Skin epidermis (tissue), 12 donors: ENCODE results near the gene CDKN1C.

Experiments used
- H3K27ac ChIP-seq, 21 experiments: fragments of 200-600 bp; sonication (generic) in 11 of 21; one replicate each; pipeline ENCODE4 v1.5.0; 2020; ENCODE audit warnings: mild to moderate bottlenecking in 3 of 21, inconsistent platforms in 2 of 21, moderate library complexity in 2 of 21
- H3K4me3 ChIP-seq, 7 experiments: fragments of 200-600 bp; sonication (generic) in 2 of 7; one replicate each; pipeline ENCODE4 v1.5.0; 2020; ENCODE audit warnings: inconsistent platforms in 2 of 7, mild to moderate bottlenecking in 2 of 7, moderate library complexity in 1 of 7

CDKN1C gene

GRCh38 chr11:2885678-2886081, at the start of gene CDKN1C:
Gene CDKN1C (minus strand): TSS chr11:2885775. CDS start chr11:2885456, 319 bp downstream.
- H3K4me3 ChIP-seq: peak within 1 kb of the TSS; percentile 41 to 80 (median 59)
- peak within 1 kb of the TSS in 20 of 21 experiments; percentile 36 to 90 (median 74) for H3K27ac ChIP-seq

GRCh38 chr11:2934611-2935239, 49.1 kb upstream of the CDKN1C start:
- H3K27ac ChIP-seq: no peak overlapping the region
- H3K4me3 ChIP-seq: no peak overlapping the region

GRCh38 chr11:2934021-2934550, 48.5 kb upstream of the CDKN1C start:
- Histone ChIP-seq H3K4me3 (no peak overlapping the region), H3K27ac (peak overlapping the region in 10 of 21 experiments; percentile 42 to 78 (median 58))

GRCh38 chr11:2933375-2934020, 47.9 kb upstream of the CDKN1C start:
- H3K4me3 ChIP-seq: no peak overlapping the region
- peak overlapping the region in 18 of 21 experiments; percentile 4 to 78 (median 60) for H3K27ac ChIP-seq

GRCh38 chr11:2932850-2933251, 47.3 kb upstream of the CDKN1C start:
- Histone ChIP-seq H3K4me3 (no peak overlapping the region), H3K27ac (peak overlapping the region in 18 of 21 experiments; percentile 4 to 78 (median 60))

- no peak overlapping the region for H3K4me3 ChIP-seq
- peak overlapping the region in 6 of 21 experiments; percentile 12 to 76 (median 60) for H3K27ac ChIP-seq
These were observed 46.5 kb upstream of the CDKN1C start for GRCh38 chr11:2931771-2932738.

GRCh38 chr11:2931420-2931746, 45.8 kb upstream of the CDKN1C start:
- Histone ChIP-seq H3K27ac (peak overlapping the region in 2 of 21 experiments; percentile 17 to 31), H3K4me3 (no peak overlapping the region)

GRCh38 chr11:2930704-2931419, 45.3 kb upstream of the CDKN1C start:
- Histone ChIP-seq H3K4me3 (peak overlapping the region; percentile 41 to 63 (median 55)), H3K27ac (peak overlapping the region in 20 of 21 experiments; percentile 57 to 87 (median 78))

GRCh38 chr11:2929950-2930703, 44.6 kb upstream of the CDKN1C start:
- Histone ChIP-seq H3K4me3 (peak overlapping the region; percentile 41 to 63 (median 55)), H3K27ac (peak overlapping the region in 20 of 21 experiments; percentile 57 to 87 (median 78))

- H3K4me3 ChIP-seq: peak overlapping the region; percentile 41 to 63 (median 55)
- H3K27ac ChIP-seq: peak overlapping the region; percentile 51 to 87 (median 77)
These were observed 44.0 kb upstream of the CDKN1C start for GRCh38 chr11:2929531-2929949.

GRCh38 chr11:2928605-2929530, 43.3 kb upstream of the CDKN1C start, which contains the start of gene PHLDA2:
Gene PHLDA2 (minus strand): TSS chr11:2929420. CDS start chr11:2929364, 56 bp downstream.
- H3K4me3 ChIP-seq: peak within 1 kb of the TSS; percentile 41 to 63 (median 55)
- H3K27ac ChIP-seq: peak within 1 kb of the TSS; percentile 51 to 87 (median 77)

GRCh38 chr11:2927851-2928604, 42.5 kb upstream of the CDKN1C start:
- Histone ChIP-seq H3K27ac (peak overlapping the region; percentile 51 to 87 (median 76)), H3K4me3 (peak overlapping the region; percentile 41 to 63 (median 55))

- H3K4me3 ChIP-seq: peak overlapping the region; percentile 41 to 63 (median 55)
- peak overlapping the region in 1 of 21 experiments; percentile 79 for H3K27ac ChIP-seq
These were observed 41.7 kb upstream of the CDKN1C start for GRCh38 chr11:2927121-2927800.

- no peak overlapping the region for H3K4me3 ChIP-seq
- H3K27ac ChIP-seq: no peak overlapping the region
These were observed 41.1 kb upstream of the CDKN1C start for GRCh38 chr11:2926611-2927051.

GRCh38 chr11:2924821-2925675, 39.5 kb upstream of the CDKN1C start:
- peak overlapping the region in 1 of 21 experiments; percentile 18 for H3K27ac ChIP-seq
- H3K4me3 ChIP-seq: no peak overlapping the region
